Panc1 (cell line): ENCODE data around the gene SERPINA4. TPM values are rescaled to one million over a fixed set of nuclear protein-coding genes. Genes with fewer than 3 reads are reported as not detected.

Experiments used
- ATAC-seq: fragments of 200-7000 bp; cut with Tn5 transposase; 2 replicates; pipeline ENCODE4 v1.9.1; 2020; ENCODE audit warnings: mild to moderate bottlenecking, moderate library complexity
- BruUV-seq: library from RNA; stranded (reverse); fragments of 400-500 nt; replicated peaks from 2 replicates; lab custom pipeline; 2021; lab: Mats Ljungman, UMichigan
- CTCF ChIA-PET: fragments of 300-600 bp; sonication (Branson Sonifier 250); formaldehyde crosslinking; loops from one replicate; lab custom pipeline; 2022; ENCODE audit warnings: antibody characterized with exemption; lab: Charles Lee
- POLR2A ChIA-PET: fragments of 300-600 bp; sonication (Branson Sonifier 250); formaldehyde crosslinking; loops from one replicate; lab custom pipeline; 2022; ENCODE audit warnings: antibody characterized with exemption; lab: Charles Lee
- DNase-seq: peaks from one replicate; pipeline ENCODE4 v3.0.0-alpha.2; 2010; ENCODE audit warnings: low read depth, low spot score
- H3K27ac ChIP-seq: 2 replicates; pipeline ENCODE4 v1.5.1; 2011; ENCODE audit warnings: mild to moderate bottlenecking, low read length, inconsistent platforms
- H3K27me3 ChIP-seq: fragments of 200-500 bp; sonication (Bioruptor generic); 2 replicates; pipeline ENCODE4 v1.6.0; 2014; ENCODE audit warnings: low read length, inconsistent platforms; ENCODE audit not compliant: control insufficient read depth, insufficient read depth
- H3K36me3 ChIP-seq: fragments of 200-500 bp; sonication (Bioruptor generic); 2 replicates; pipeline ENCODE4 v1.5.1; 2014; ENCODE audit warnings: inconsistent platforms, mild to moderate bottlenecking, low read length, moderate library complexity; ENCODE audit not compliant: control insufficient read depth, insufficient read depth
- H3K4me1 ChIP-seq: 2 replicates; pipeline ENCODE4 v1.5.1; 2011; ENCODE audit warnings: inconsistent platforms, mild to moderate bottlenecking, low read length, moderate library complexity; ENCODE audit not compliant: control insufficient read depth, insufficient read depth
- H3K4me3 ChIP-seq, 2 experiments: 2 replicates each; pipeline ENCODE4 v1.5.1; 2011 to 2012; ENCODE audit warnings: low read depth in 2 of 2, low read length in 2 of 2, mild to moderate bottlenecking in 2 of 2, inconsistent platforms in 1 of 2, moderate library complexity in 1 of 2
- H3K9me3 ChIP-seq: fragments of 200-500 bp; sonication (Bioruptor generic); 2 replicates; pipeline ENCODE4 v1.5.1; 2014; ENCODE audit warnings: low read depth, mild to moderate bottlenecking, inconsistent platforms, low read length, moderate library complexity; ENCODE audit not compliant: control insufficient read depth, insufficient read depth
- POLR2AphosphoS5 ChIP-seq: IDR thresholded peaks from 2 replicates; pipeline ENCODE4 v1.6.1; 2012; ENCODE audit warnings: mild to moderate bottlenecking, low read depth, low read length, moderate library complexity
- SIN3A ChIP-seq: IDR thresholded peaks from 2 replicates; pipeline ENCODE4 v1.6.1; 2012; ENCODE audit warnings: low read depth, mild to moderate bottlenecking, low read length, moderate library complexity, borderline replicate concordance; ENCODE audit not compliant: insufficient read depth
- TCF7L2 ChIP-seq: IDR thresholded peaks from 2 replicates; pipeline ENCODE4 v1.6.1; 2011; ENCODE audit warnings: mild to moderate bottlenecking, low read depth, low read length, inconsistent platforms
- in situ Hi-C: cut with HindIII; loops from 2 replicates; pipeline ENCODE4 v1.10.0; 2016; ENCODE audit warnings: low sequenced_read_pairs, low pct_unique_long_range_greater_than_20kb
- intact Hi-C: fragments of 100-400 bp; cut with micrococcal nuclease; formaldehyde crosslinking; loops from one replicate; pipeline ENCODE4 v1.10.0; 2022; ENCODE audit not compliant: unreplicated experiment
- total RNA-seq: library from RNA; stranded (reverse); gene quantifications from one replicate; pipeline ENCODE4 v1.2.1, GENCODE V29; 2021; ENCODE audit not compliant: unreplicated experiment
- TF ChIP-seq, protein P1 (sequence below), 2 experiments: IDR thresholded peaks; 2 replicates each; pipeline ENCODE4 v1.6.1; 2011 to 2012; ENCODE audit warnings: low read depth in 2 of 2, control low read depth in 1 of 2, low read length in 1 of 2, mild to moderate bottlenecking in 1 of 2, moderate library complexity in 1 of 2; ENCODE audit not compliant: insufficient read depth in 1 of 2
- TF ChIP-seq, protein P2 (sequence below): fragments of 450-650 bp; IDR thresholded peaks from 2 replicates; pipeline ENCODE4 v1.5.1; 2017; ENCODE audit warnings: mild to moderate bottlenecking

Gene SERPINA4
- total RNA-seq, 1 experiment from 2014 or later, result 0.10 TPM

DNA sequence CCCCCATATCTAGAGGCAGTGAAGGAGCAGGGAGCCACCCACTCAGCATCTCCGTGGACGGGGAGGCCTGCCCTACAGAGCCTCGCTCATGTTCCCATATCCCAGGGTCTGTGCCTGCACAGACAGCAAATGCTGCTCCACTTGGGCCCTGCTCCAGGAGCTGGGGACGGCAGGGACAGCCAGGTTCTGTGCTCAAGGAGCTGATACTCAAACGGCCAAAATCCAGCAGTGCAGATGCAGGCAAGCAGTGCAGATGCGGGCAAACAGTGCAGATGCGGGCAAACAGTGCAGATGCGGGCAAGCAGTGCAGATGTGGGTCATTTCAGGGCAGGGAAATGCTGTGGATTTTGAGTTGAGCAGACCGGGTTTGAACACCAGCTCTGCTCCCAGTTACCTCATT, 45.8 kb upstream of the SERPINA4 start:
- no peak for TF ChIP-seq POLR2AphosphoS5
- H3K4me1 ChIP-seq, result no peaks in the 10 kb centered on the region
- no peak overlapping the region for H3K4me3 ChIP-seq
- no peaks in the 10 kb centered on the region for H3K9me3 ChIP-seq
- ATAC-seq, result no peak
- no peak for DNase-seq
- intact Hi-C loops, result no loop called here
- ChIA-PET POLR2A (no interaction called here), CTCF (no interaction called here)
- no peaks in the 10 kb centered on the region for H3K27me3 ChIP-seq
- no peaks in the 10 kb centered on the region for H3K36me3 ChIP-seq
- BruUV-seq, result no TSS peak
- no peak overlapping the region for H3K27ac ChIP-seq
- in situ Hi-C loops, result no loop called here

DNA sequence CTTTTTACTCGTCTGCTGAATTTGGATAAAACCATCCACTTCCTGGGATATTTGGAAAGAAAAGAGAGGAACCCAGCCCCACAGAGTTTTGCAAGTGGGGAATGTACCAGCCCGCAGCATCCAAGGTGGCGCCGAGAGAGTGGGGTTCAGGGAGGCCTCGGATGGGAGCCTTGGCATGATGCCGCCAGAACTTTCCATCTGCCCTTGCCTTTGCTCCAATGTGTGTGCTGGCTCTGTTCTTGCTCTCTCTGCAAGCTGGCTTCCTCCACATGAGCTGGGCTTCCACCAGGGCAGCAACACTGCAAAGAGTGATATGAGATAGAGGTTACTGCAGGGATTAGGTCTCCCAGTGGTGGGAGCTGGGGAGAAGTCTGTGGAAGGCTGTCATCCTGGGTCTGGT, 45.4 kb upstream of the SERPINA4 start:
- CTCF ChIA-PET, result no interaction called here
- no peak for ATAC-seq
- in situ Hi-C loops (no loop called here), intact Hi-C loops (no loop called here)
- Histone ChIP-seq H3K27ac (no peak overlapping the region), H3K4me1 (no peaks in the 10 kb centered on the region), H3K36me3 (no peaks in the 10 kb centered on the region), H3K27me3 (no peaks in the 10 kb centered on the region), H3K4me3 (no peak overlapping the region), H3K9me3 (no peaks in the 10 kb centered on the region)
- DNase-seq, result no peak
- BruUV-seq, result no TSS peak
- TF ChIP-seq SIN3A (no peak), TCF7L2 (no peak), POLR2AphosphoS5 (no peak)
- TF ChIP-seq, protein P1, sequence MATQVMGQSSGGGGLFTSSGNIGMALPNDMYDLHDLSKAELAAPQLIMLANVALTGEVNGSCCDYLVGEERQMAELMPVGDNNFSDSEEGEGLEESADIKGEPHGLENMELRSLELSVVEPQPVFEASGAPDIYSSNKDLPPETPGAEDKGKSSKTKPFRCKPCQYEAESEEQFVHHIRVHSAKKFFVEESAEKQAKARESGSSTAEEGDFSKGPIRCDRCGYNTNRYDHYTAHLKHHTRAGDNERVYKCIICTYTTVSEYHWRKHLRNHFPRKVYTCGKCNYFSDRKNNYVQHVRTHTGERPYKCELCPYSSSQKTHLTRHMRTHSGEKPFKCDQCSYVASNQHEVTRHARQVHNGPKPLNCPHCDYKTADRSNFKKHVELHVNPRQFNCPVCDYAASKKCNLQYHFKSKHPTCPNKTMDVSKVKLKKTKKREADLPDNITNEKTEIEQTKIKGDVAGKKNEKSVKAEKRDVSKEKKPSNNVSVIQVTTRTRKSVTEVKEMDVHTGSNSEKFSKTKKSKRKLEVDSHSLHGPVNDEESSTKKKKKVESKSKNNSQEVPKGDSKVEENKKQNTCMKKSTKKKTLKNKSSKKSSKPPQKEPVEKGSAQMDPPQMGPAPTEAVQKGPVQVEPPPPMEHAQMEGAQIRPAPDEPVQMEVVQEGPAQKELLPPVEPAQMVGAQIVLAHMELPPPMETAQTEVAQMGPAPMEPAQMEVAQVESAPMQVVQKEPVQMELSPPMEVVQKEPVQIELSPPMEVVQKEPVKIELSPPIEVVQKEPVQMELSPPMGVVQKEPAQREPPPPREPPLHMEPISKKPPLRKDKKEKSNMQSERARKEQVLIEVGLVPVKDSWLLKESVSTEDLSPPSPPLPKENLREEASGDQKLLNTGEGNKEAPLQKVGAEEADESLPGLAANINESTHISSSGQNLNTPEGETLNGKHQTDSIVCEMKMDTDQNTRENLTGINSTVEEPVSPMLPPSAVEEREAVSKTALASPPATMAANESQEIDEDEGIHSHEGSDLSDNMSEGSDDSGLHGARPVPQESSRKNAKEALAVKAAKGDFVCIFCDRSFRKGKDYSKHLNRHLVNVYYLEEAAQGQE (IDR thresholded peaks at IDR 0.05; ENCODE audit: insufficient read depth in 1 of 2, low read depth in 2 of 2, low read length in 1 of 2), result no peak
- TF ChIP-seq, protein P2, sequence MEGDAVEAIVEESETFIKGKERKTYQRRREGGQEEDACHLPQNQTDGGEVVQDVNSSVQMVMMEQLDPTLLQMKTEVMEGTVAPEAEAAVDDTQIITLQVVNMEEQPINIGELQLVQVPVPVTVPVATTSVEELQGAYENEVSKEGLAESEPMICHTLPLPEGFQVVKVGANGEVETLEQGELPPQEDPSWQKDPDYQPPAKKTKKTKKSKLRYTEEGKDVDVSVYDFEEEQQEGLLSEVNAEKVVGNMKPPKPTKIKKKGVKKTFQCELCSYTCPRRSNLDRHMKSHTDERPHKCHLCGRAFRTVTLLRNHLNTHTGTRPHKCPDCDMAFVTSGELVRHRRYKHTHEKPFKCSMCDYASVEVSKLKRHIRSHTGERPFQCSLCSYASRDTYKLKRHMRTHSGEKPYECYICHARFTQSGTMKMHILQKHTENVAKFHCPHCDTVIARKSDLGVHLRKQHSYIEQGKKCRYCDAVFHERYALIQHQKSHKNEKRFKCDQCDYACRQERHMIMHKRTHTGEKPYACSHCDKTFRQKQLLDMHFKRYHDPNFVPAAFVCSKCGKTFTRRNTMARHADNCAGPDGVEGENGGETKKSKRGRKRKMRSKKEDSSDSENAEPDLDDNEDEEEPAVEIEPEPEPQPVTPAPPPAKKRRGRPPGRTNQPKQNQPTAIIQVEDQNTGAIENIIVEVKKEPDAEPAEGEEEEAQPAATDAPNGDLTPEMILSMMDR, result no peak
- POLR2A ChIA-PET, result no interaction called here

DNA sequence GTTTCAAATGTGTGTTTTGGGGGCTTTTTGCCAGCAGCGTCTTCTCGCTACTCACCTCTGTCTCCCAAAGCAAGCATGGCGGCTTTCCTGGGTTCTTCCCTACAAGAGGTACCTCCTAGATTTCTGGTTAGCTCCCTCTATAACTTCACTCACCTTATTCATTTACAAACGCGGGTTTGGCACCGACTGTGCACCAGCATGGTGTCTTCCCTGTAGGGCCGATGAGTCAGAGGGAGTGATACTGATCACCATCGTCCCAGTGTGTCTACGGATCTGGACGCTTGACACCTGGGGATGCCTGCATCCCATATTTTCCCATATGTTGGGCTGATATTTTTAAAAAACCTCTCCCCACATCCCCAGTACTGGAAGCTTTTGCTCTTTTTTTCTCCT, 44.0 kb upstream of the SERPINA4 start:
- H3K27me3 ChIP-seq, result no peaks in the 10 kb centered on the region
- in situ Hi-C loops (no loop called here), intact Hi-C loops (no loop called here)
- CTCF ChIA-PET, result no interaction called here
- H3K27ac ChIP-seq, result no peak overlapping the region
- BruUV-seq, result no TSS peak
- DNase-seq (no peak), ATAC-seq (no peak)
- no peaks in the 10 kb centered on the region for H3K4me1 ChIP-seq
- H3K4me3 ChIP-seq, result no peak overlapping the region
- no peaks in the 10 kb centered on the region for H3K36me3 ChIP-seq
- POLR2A ChIA-PET, result no interaction called here
- H3K9me3 ChIP-seq, result no peaks in the 10 kb centered on the region
- no peak for TF ChIP-seq POLR2AphosphoS5
- TF ChIP-seq, protein P1 (IDR thresholded peaks at IDR 0.05; ENCODE audit: insufficient read depth in 1 of 2, low read depth in 2 of 2, low read length in 1 of 2), result no peak
- TF ChIP-seq SIN3A, result no peak
- no peak for TF ChIP-seq TCF7L2
- TF ChIP-seq, protein P2, result no peak
